Sigmoid colon (tissue), 4 donors: ENCODE data around the gene TNIK.

ENCODE experiments used
- CTCF ChIP-seq, 4 experiments: fragments of 450-650 bp in 3 of 4; fragments of 200-600 bp in 1 of 4; IDR thresholded peaks; one replicate each; pipeline ENCODE4 v1.5.1; 2016 to 2019; ENCODE audit warnings: antibody characterized with exemption in 4 of 4, mild to moderate bottlenecking in 3 of 4, moderate library complexity in 2 of 4
- POLR2A ChIP-seq, 2 donors: fragments of 450-650 bp; IDR thresholded peaks; one replicate each; pipeline ENCODE4 v1.6.1; 2016; ENCODE audit warnings: antibody characterized with exemption in 2 of 2, mild to moderate bottlenecking in 2 of 2, moderate library complexity in 2 of 2
- POLR2AphosphoS5 ChIP-seq, 4 donors: sonication (generic); formaldehyde crosslinking; IDR thresholded peaks; one replicate each; pipeline ENCODE4 v1.6.1; 2017; ENCODE audit warnings: antibody characterized with exemption in 4 of 4

DNA sequence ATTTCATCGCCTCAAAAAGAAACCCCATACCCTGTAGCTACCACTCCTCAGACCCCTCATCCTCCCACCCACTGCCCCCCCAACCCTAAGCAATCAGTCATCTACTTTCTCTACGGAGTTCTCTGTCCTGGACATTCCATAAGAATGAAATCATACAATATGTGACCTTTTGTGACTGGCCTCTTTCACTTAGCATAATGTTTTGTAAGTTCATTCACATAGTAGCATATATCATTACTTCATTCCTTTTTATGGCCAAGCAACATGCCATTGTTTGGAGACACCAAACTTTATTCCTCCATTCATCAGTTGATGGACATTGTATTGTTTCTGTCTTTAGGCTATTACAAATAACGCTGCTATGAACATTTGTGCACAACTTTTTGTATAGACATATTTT is 64.2 kb downstream of the TNIK start:
- TF ChIP-seq CTCF (IDR thresholded peaks at IDR 0.05) (no peak), POLR2A (IDR thresholded peaks at IDR 0.05) (no peak), POLR2AphosphoS5 (IDR thresholded peaks at IDR 0.05) (no peak)
